ENCODE measurements around the gene LAMC2.

GRCh38 chr1:183173828-183174227 lies 12.2 kb upstream of the LAMC2 start:
- no peak for TF ChIP-seq POLR2AphosphoS5 (IDR thresholded peaks at IDR 0.05)
- TF ChIP-seq CTCF (IDR thresholded peaks at IDR 0.05): no peak
- TF ChIP-seq POLR2A (IDR thresholded peaks at IDR 0.05): no peak
- TF ChIP-seq EP300 (IDR thresholded peaks at IDR 0.05): no peak
